GM12878 (cell line): ENCODE results near the gene NRXN3. TPM values are rescaled to one million over a fixed set of nuclear protein-coding genes. Genes with fewer than 3 reads are reported as not detected.

ENCODE experiments used
- ATAC-seq: fragments of 200-7000 bp; cut with Tn5 transposase; 3 replicates; pipeline ENCODE4 v1.9.1; 2020; ENCODE audit warnings: mild to moderate bottlenecking, moderate library complexity
- BruUV-seq: library from RNA; stranded (reverse); fragments of 400-500 nt; replicated peaks from 2 replicates; lab custom pipeline; 2021; lab: Mats Ljungman, UMichigan
- CTCF ChIA-PET: fragments of 300-600 bp; sonication (Branson Sonifier 250); formaldehyde crosslinking; extraction: SDS; loops from one replicate; lab custom pipeline; 2021; ENCODE audit warnings: inconsistent platforms; lab: Yijun Ruan, JAX
- POLR2A ChIA-PET: fragments of 350-600 bp; formaldehyde crosslinking; extraction: SDS; loops from one replicate; lab custom pipeline; 2021; ENCODE audit warnings: inconsistent platforms; lab: Charles Lee
- RAD21 ChIA-PET: fragments of 300-600 bp; sonication (Branson Sonifier 250); formaldehyde crosslinking; loops from one replicate; lab custom pipeline; 2023; ENCODE audit warnings: antibody characterized with exemption; ENCODE audit not compliant: unreplicated experiment; lab: Charles Lee
- SMC1A ChIA-PET: fragments of 300-600 bp; sonication (Branson Sonifier 250); formaldehyde crosslinking; loops from one replicate; lab custom pipeline; 2023; ENCODE audit not compliant: unreplicated experiment, uncharacterized antibody; lab: Charles Lee
- DNase-seq: peaks from one replicate; pipeline ENCODE4 v3.0.0-alpha.2; 2011; ENCODE audit warnings: low read depth, low spot score
- FAIRE-seq: peaks from 3 replicates; lab custom pipeline; 2011; peaks lifted over from hg19 to GRCh38; lab: Jason Lieb, UNC
- H2AFZ ChIP-seq: 2 replicates; pipeline ENCODE4 v1.6.0; 2011; ENCODE audit warnings: low read depth, low read length, control low read depth; ENCODE audit not compliant: control insufficient read depth
- H3K27ac ChIP-seq: 2 replicates; pipeline ENCODE4 v1.5.1; 2011; ENCODE audit warnings: control low read depth; ENCODE audit not compliant: control insufficient read depth, insufficient read depth
- H3K27me3 ChIP-seq, 2 experiments: replicated peaks in 1 of 2; 2 replicates each; pipeline versions ENCODE4 v1.6.0 to v1.6.1; 2011; ENCODE audit warnings: low read length in 1 of 2; ENCODE audit not compliant: control insufficient read depth in 2 of 2, insufficient read depth in 2 of 2
- H3K36me3 ChIP-seq, 2 experiments: 2 replicates each; pipeline ENCODE4 v1.5.1; 2011; ENCODE audit warnings: low read length in 1 of 2; ENCODE audit not compliant: control insufficient read depth in 2 of 2, insufficient read depth in 2 of 2
- H3K4me1 ChIP-seq: 2 replicates; pipeline ENCODE4 v1.6.1; 2011; ENCODE audit warnings: mild to moderate bottlenecking, low read length, moderate library complexity, mixed read lengths; ENCODE audit not compliant: control insufficient read depth, insufficient read depth
- H3K4me2 ChIP-seq: 2 replicates; pipeline ENCODE4 v1.6.0; 2011; ENCODE audit warnings: control low read depth; ENCODE audit not compliant: control insufficient read depth, insufficient read depth
- H3K4me3 ChIP-seq: fragments of 200-600 bp; sonication (generic); 2 replicates; pipeline ENCODE4 v1.5.1; 2016
- H3K79me2 ChIP-seq: 2 replicates; pipeline ENCODE4 v1.6.0; 2011; ENCODE audit warnings: low read length; ENCODE audit not compliant: control insufficient read depth, insufficient read depth
- H3K9ac ChIP-seq: 2 replicates; pipeline ENCODE4 v1.8.0; 2011; ENCODE audit warnings: low read length, control low read depth, mixed read lengths; ENCODE audit not compliant: control insufficient read depth, insufficient read depth
- H3K9me3 ChIP-seq: replicated peaks from 3 replicates; pipeline ENCODE4 v1.5.1; 2011; ENCODE audit warnings: mild to moderate bottlenecking, low read length; ENCODE audit not compliant: control insufficient read depth, insufficient read depth
- H4K20me1 ChIP-seq: 2 replicates; pipeline ENCODE4 v1.6.0; 2011; ENCODE audit not compliant: control insufficient read depth, insufficient read depth
- ASH2L ChIP-seq: fragments of 300-600, 200-600 bp; sonication (generic); IDR thresholded peaks from 2 replicates; pipeline ENCODE4 v1.6.1; 2017; ENCODE audit warnings: low read depth, mild to moderate bottlenecking, borderline replicate concordance
- BMI1 ChIP-seq: fragments of 450-650 bp; IDR thresholded peaks from 2 replicates; pipeline ENCODE4 v1.6.1; 2016; ENCODE audit warnings: mild to moderate bottlenecking, moderate library complexity, borderline replicate concordance
- CBX3 ChIP-seq: fragments of 200-600 bp; sonication (generic); IDR thresholded peaks from 2 replicates; pipeline ENCODE4 v1.6.1; 2016; ENCODE audit warnings: low read depth, borderline replicate concordance
- CHD1 ChIP-seq: IDR thresholded peaks from 2 replicates; pipeline ENCODE4 v1.6.1; 2012; ENCODE audit warnings: low read depth, low read length, improper control_type of control experiment
- EED ChIP-seq: sonication (generic); IDR thresholded peaks from 2 replicates; pipeline ENCODE4 v1.6.1; 2016; ENCODE audit warnings: antibody characterized with exemption, low read depth
- IKZF1 ChIP-seq: fragments of 450-650 bp; conservative IDR thresholded peaks from 2 replicates; pipeline ENCODE4 v1.6.1; 2017; ENCODE audit warnings: antibody characterized with exemption, mild to moderate bottlenecking
- LARP7 ChIP-seq: fragments of 450-650 bp; IDR thresholded peaks from 2 replicates; pipeline ENCODE4 v1.6.1; 2017; ENCODE audit warnings: mild to moderate bottlenecking
- MEF2B ChIP-seq: fragments of 450-650 bp; IDR thresholded peaks from 2 replicates; pipeline ENCODE4 v1.6.1; 2018; ENCODE audit warnings: mild to moderate bottlenecking, moderate library complexity; ENCODE audit not compliant: partially characterized antibody, poor library complexity, severe bottlenecking
- PKNOX1 ChIP-seq: fragments of 450-650 bp; IDR thresholded peaks from 2 replicates; pipeline ENCODE4 v1.6.1; 2016; ENCODE audit warnings: mild to moderate bottlenecking
- SMARCA5 ChIP-seq: fragments of 450-650 bp; IDR thresholded peaks from 2 replicates; pipeline ENCODE4 v1.6.1; 2017; ENCODE audit warnings: mild to moderate bottlenecking
- SMC3 ChIP-seq: IDR thresholded peaks from 2 replicates; pipeline ENCODE4 v1.6.1; 2011; ENCODE audit warnings: low read length, improper control_type of control experiment, borderline replicate concordance
- SPI1 ChIP-seq: IDR thresholded peaks from 2 replicates; pipeline ENCODE4 v1.6.1; 2011; ENCODE audit warnings: low read depth, mild to moderate bottlenecking, low read length, moderate library complexity, borderline replicate concordance; ENCODE audit not compliant: insufficient read depth
- SREBF2 ChIP-seq: IDR thresholded peaks from 2 replicates; pipeline ENCODE4 v1.6.1; 2012; ENCODE audit warnings: mild to moderate bottlenecking, low read length
- TBL1XR1 ChIP-seq: IDR thresholded peaks from 2 replicates; pipeline ENCODE4 v1.6.1; 2012; ENCODE audit warnings: low read depth, low read length, improper control_type of control experiment
- ZNF274 ChIP-seq: IDR thresholded peaks from one replicate; pipeline ENCODE4 v1.8.0; 2011; ENCODE audit not compliant: insufficient read length, insufficient read depth
- ZNF384 ChIP-seq: IDR thresholded peaks from 2 replicates; pipeline ENCODE4 v1.6.1; 2012; ENCODE audit warnings: low read depth, mild to moderate bottlenecking, low read length, improper control_type of control experiment, borderline replicate concordance
- WGBS: methylation state at CpG from one replicate; pipeline ENCODE4 v1.1.6; 2016; ENCODE audit warnings: low lambda C conversion rate; ENCODE audit not compliant: insufficient replicate concordance, insufficient coverage; ENCODE audit errors: missing lambda C conversion rate; 5-methylcytosine and 5-hydroxymethylcytosine counted together
- in situ Hi-C: fragments of 300-500 bp; cut with MboI; formaldehyde crosslinking; loops from 9 replicates; pipeline ENCODE4 v1.14.3; 2018; ENCODE audit warnings: mixed read lengths
- intact Hi-C: fragments of 100-400 bp; cut with micrococcal nuclease; formaldehyde crosslinking; loops from one replicate; pipeline ENCODE4 v1.14.2; 2022; ENCODE audit not compliant: unreplicated experiment
- polyA plus RNA-seq, 11 experiments: library from polyadenylated mRNA; depleted of rRNA in 4 of 11; unstranded in 6 of 11; stranded (reverse) in 5 of 11; fragments of >200 nt; fragmentation: Nextera tagmentation in 4 of 11; fragmentation: Illumina TruSeq in 1 of 11; extraction: Ambion mirVana in 4 of 11; extraction: Trizol in 1 of 11; gene quantifications; 1 replicate in 1 of 11; 2 replicates in 10 of 11; pipeline versions ENCODE4 v1.2.1 to v1.2.3, GENCODE V29; 2011 to 2016; ENCODE audit warnings: inconsistent platforms in 2 of 11, missing spikeins in 2 of 11, low read depth in 1 of 11
- total RNA-seq, 4 experiments: library from RNA; depleted of rRNA in 3 of 4; stranded (reverse); fragments of >200 nt in 3 of 4; fragmentation: Illumina TruSeq in 1 of 4; extraction: Trizol in 1 of 4; gene quantifications; 2 replicates each; pipeline versions ENCODE4 v1.2.1 to v1.2.3, GENCODE V29; 2013 to 2021
- TF ChIP-seq, protein P1 (sequence below): fragments of 450-650 bp; IDR thresholded peaks from 2 replicates; pipeline ENCODE4 v1.6.1; 2017; ENCODE audit warnings: mild to moderate bottlenecking, moderate library complexity

Gene NRXN3
- total and polyA plus RNA-seq, 10 of the 15 experiments (the other 5 are each of a cell fraction or from before 2014, with no cell fraction given), result 0.52 to 3.3 (median 1.4) TPM

DNA sequence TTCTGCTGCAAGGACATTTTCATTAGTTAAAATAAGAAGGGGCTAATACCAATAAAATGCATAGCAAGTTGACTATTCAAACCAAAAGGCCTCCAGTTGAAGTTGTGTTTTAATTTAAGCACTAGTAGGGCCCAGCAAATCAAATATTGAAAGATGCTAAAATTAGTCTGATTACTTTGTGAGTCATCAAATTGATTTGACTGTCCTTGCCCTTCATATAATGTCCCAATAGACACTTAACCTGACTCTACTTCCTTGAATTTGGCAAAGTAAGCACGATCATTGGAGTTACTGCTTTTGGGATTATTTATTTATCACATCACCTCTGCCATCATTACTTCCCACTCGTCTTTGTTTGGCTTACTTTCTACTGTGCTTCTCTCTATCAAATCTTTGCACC lies 1242.6 kb downstream of the NRXN3 start:
- H3K36me3 ChIP-seq, result no peaks in the 10 kb centered on the region
- DNase-seq (no peak), ATAC-seq (no peak), FAIRE-seq (no peak)
- H3K4me3 ChIP-seq, result no peak overlapping the region
- H3K79me2 ChIP-seq, result no peaks in the 10 kb centered on the region
- ChIA-PET RAD21 (no interaction called here), SMC1A (no interaction called here), POLR2A (no interaction called here), CTCF (no interaction called here)
- no peak overlapping the region for H3K9ac ChIP-seq
- no peak for TF ChIP-seq TBL1XR1
- TF ChIP-seq PKNOX1, result no peak
- TF ChIP-seq SMARCA5, result no peak
- no peak for TF ChIP-seq ASH2L
- TF ChIP-seq SPI1, result no peak
- no peak for TF ChIP-seq SMC3
- TF ChIP-seq SREBF2, result no peak
- TF ChIP-seq EED, result no peak
- TF ChIP-seq CBX3, result no peak
- TF ChIP-seq LARP7, result no peak
- TF ChIP-seq CHD1, result no peak
- TF ChIP-seq, protein P1, sequence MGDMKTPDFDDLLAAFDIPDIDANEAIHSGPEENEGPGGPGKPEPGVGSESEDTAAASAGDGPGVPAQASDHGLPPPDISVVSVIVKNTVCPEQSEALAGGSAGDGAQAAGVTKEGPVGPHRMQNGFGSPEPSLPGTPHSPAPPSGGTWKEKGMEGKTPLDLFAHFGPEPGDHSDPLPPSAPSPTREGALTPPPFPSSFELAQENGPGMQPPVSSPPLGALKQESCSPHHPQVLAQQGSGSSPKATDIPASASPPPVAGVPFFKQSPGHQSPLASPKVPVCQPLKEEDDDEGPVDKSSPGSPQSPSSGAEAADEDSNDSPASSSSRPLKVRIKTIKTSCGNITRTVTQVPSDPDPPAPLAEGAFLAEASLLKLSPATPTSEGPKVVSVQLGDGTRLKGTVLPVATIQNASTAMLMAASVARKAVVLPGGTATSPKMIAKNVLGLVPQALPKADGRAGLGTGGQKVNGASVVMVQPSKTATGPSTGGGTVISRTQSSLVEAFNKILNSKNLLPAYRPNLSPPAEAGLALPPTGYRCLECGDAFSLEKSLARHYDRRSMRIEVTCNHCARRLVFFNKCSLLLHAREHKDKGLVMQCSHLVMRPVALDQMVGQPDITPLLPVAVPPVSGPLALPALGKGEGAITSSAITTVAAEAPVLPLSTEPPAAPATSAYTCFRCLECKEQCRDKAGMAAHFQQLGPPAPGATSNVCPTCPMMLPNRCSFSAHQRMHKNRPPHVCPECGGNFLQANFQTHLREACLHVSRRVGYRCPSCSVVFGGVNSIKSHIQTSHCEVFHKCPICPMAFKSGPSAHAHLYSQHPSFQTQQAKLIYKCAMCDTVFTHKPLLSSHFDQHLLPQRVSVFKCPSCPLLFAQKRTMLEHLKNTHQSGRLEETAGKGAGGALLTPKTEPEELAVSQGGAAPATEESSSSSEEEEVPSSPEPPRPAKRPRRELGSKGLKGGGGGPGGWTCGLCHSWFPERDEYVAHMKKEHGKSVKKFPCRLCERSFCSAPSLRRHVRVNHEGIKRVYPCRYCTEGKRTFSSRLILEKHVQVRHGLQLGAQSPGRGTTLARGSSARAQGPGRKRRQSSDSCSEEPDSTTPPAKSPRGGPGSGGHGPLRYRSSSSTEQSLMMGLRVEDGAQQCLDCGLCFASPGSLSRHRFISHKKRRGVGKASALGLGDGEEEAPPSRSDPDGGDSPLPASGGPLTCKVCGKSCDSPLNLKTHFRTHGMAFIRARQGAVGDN, result no peak
- no peak for TF ChIP-seq BMI1
- TF ChIP-seq MEF2B, result no peak
- TF ChIP-seq ZNF384, result no peak
- no peak for TF ChIP-seq IKZF1
- no peak for TF ChIP-seq ZNF274
- no peak overlapping the region for H3K4me2 ChIP-seq
- intact Hi-C loops, result no loop called here
- no peak overlapping the region for H3K27ac ChIP-seq
- no peaks in the 10 kb centered on the region for H3K27me3 ChIP-seq
- in situ Hi-C loops, result no loop called here
- BruUV-seq, result no TSS peak
- no peak overlapping the region for H2AFZ ChIP-seq
- H4K20me1 ChIP-seq, result no peaks in the 10 kb centered on the region
- no peaks in the 10 kb centered on the region for H3K9me3 ChIP-seq
- no peaks in the 10 kb centered on the region for H3K4me1 ChIP-seq
- WGBS, result 0% methylated on average over 2 of the region's 2 CpGs
